ENCODE results near the gene XRCC4. TPM values are rescaled to one million over a fixed set of nuclear protein-coding genes. Genes with fewer than 3 reads are reported as not detected.

XRCC4 gene
- total RNA-seq, 1 experiment from 2014 or later: 24.6 TPM

DNA sequence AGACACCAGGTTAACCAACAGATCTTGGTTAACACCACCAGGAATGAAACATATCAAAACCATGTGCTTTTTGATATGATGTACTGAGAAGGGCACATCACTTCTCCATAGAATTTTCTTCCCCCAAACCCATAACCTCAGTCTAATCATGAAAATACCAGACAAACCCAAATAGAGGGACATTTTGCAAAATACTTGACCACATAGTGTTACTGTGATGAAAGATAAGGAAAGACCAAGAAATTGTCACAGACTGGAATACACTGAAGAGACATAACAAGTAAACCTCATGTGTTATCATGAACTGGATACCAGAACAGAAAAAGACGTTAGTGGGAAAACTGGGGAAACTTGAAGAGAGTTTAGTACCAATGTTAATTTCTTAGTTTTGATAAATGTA lies 319.3 kb downstream of the XRCC4 start:
- no peaks in the 10 kb centered on the region for H3K4me1 ChIP-seq (ENCODE audit: control insufficient read depth in 1 of 2, insufficient read depth in 2 of 2, low read length in 2 of 2)
- H3K79me2 ChIP-seq (ENCODE audit: insufficient read depth, low read length): no peaks in the 10 kb centered on the region
- ATAC-seq (no peak), DNase-seq (ENCODE audit: low read depth, low spot score) (no peak)
- no peaks in the 10 kb centered on the region for H3K27me3 ChIP-seq (ENCODE audit: insufficient read depth, low read length)
- H4K20me1 ChIP-seq (ENCODE audit: insufficient read depth): no peaks in the 10 kb centered on the region
- H3K4me3 ChIP-seq (replicated peaks in 1 of 2; ENCODE audit: low read depth in 1 of 2, low read length in 2 of 2): no peak overlapping the region
- H3K4me2 ChIP-seq (ENCODE audit: low read length): no peak overlapping the region
- no peaks in the 10 kb centered on the region for H3K9me2 ChIP-seq (ENCODE audit: insufficient read depth)
- RAD21 ChIA-PET (ENCODE audit: low non-redundant PET in 1 of 2, low total read pairs in 2 of 2, uncharacterized antibody in 2 of 2, unreplicated experiment in 2 of 2): no interaction called here
- TF ChIP-seq, protein P1, sequence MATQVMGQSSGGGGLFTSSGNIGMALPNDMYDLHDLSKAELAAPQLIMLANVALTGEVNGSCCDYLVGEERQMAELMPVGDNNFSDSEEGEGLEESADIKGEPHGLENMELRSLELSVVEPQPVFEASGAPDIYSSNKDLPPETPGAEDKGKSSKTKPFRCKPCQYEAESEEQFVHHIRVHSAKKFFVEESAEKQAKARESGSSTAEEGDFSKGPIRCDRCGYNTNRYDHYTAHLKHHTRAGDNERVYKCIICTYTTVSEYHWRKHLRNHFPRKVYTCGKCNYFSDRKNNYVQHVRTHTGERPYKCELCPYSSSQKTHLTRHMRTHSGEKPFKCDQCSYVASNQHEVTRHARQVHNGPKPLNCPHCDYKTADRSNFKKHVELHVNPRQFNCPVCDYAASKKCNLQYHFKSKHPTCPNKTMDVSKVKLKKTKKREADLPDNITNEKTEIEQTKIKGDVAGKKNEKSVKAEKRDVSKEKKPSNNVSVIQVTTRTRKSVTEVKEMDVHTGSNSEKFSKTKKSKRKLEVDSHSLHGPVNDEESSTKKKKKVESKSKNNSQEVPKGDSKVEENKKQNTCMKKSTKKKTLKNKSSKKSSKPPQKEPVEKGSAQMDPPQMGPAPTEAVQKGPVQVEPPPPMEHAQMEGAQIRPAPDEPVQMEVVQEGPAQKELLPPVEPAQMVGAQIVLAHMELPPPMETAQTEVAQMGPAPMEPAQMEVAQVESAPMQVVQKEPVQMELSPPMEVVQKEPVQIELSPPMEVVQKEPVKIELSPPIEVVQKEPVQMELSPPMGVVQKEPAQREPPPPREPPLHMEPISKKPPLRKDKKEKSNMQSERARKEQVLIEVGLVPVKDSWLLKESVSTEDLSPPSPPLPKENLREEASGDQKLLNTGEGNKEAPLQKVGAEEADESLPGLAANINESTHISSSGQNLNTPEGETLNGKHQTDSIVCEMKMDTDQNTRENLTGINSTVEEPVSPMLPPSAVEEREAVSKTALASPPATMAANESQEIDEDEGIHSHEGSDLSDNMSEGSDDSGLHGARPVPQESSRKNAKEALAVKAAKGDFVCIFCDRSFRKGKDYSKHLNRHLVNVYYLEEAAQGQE (IDR thresholded peaks at IDR 0.05; ENCODE audit: low read depth): no peak
- no peak for TF ChIP-seq YY1 (IDR thresholded peaks at IDR 0.05; ENCODE audit: extremely low read depth, insufficient replicate concordance, low read depth, low read length)
- TF ChIP-seq JUND (IDR thresholded peaks at IDR 0.05): no peak
- TF ChIP-seq SRF (IDR thresholded peaks at IDR 0.05; ENCODE audit: low read depth): no peak
- no peak for TF ChIP-seq CEBPB (IDR thresholded peaks at IDR 0.05; ENCODE audit: low read depth)
- TF ChIP-seq, protein P2, sequence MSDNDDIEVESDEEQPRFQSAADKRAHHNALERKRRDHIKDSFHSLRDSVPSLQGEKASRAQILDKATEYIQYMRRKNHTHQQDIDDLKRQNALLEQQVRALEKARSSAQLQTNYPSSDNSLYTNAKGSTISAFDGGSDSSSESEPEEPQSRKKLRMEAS (IDR thresholded peaks at IDR 0.05): no peak
- TF ChIP-seq FOSL1 (IDR thresholded peaks at IDR 0.05; ENCODE audit: low read depth): no peak
- TF ChIP-seq, protein P3, sequence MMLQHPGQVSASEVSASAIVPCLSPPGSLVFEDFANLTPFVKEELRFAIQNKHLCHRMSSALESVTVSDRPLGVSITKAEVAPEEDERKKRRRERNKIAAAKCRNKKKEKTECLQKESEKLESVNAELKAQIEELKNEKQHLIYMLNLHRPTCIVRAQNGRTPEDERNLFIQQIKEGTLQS (IDR thresholded peaks at IDR 0.05): no peak
- no peak for TF ChIP-seq CBX3 (IDR thresholded peaks at IDR 0.05; ENCODE audit: low read depth)
- no peak for TF ChIP-seq EGR1 (IDR thresholded peaks at IDR 0.05; ENCODE audit: low read depth)
- CTCF ChIA-PET: no interaction called here
- H3K9ac ChIP-seq (ENCODE audit: low read length): no peak overlapping the region
- H3K27ac ChIP-seq (ENCODE audit: low read depth, low read length): no peak overlapping the region
- no TSS peak for BruUV-seq (replicated peaks)
- intact Hi-C loops (cut with micrococcal nuclease): no loop called here
- POLR2A ChIA-PET: no interaction called here
- no peak overlapping the region for H2AFZ ChIP-seq (ENCODE audit: low read depth, low read length, poor library complexity, severe bottlenecking)
- no peaks in the 10 kb centered on the region for H3K36me3 ChIP-seq (ENCODE audit: control insufficient read depth in 1 of 2, insufficient read depth in 2 of 2, low read length in 2 of 2)
- no peaks in the 10 kb centered on the region for H3K9me3 ChIP-seq (ENCODE audit: control insufficient read depth in 1 of 2, insufficient read depth in 1 of 2, low read depth in 1 of 2, low read length in 2 of 2)
